HepG2 (cell line): ENCODE data around the gene IFIT5. TPM values are rescaled to one million over a fixed set of nuclear protein-coding genes. Genes with fewer than 3 reads are reported as not detected.

ENCODE experiments used
- ELF3 ChIP-seq: IDR thresholded peaks from 2 replicates; pipeline ENCODE4 v1.6.1; 2016; ENCODE audit warnings: missing genetic modification reagents, missing compliant biosample characterization
- HMG20B ChIP-seq: conservative IDR thresholded peaks from 2 replicates; pipeline ENCODE4 v1.6.1; 2016; ENCODE audit warnings: missing genetic modification reagents, missing compliant biosample characterization
- MIXL1 ChIP-seq: IDR thresholded peaks from 2 replicates; pipeline ENCODE4 v1.6.1; 2016
- PBX2 ChIP-seq: IDR thresholded peaks from 2 replicates; pipeline ENCODE4 v1.6.1; 2016; ENCODE audit warnings: control low read depth
- RBM22 ChIP-seq: fragments of 200-400 bp; formaldehyde crosslinking; optimal IDR thresholded peaks from 2 replicates; pipeline ENCODE3; 2017; ENCODE audit warnings: mild to moderate bottlenecking, low read length, moderate library complexity
- SETDB1 ChIP-seq: sonication (generic); formaldehyde crosslinking; IDR thresholded peaks from 2 replicates; pipeline ENCODE4 v1.5.1; 2020; ENCODE audit warnings: missing genetic modification reagents, mild to moderate bottlenecking, borderline replicate concordance
- SNAPC4 ChIP-seq: sonication (generic); formaldehyde crosslinking; IDR thresholded peaks from 2 replicates; pipeline ENCODE4 v1.4.0; 2020; ENCODE audit warnings: mild to moderate bottlenecking, missing genetic modification reagents
- SOX5 ChIP-seq: IDR thresholded peaks from 2 replicates; pipeline ENCODE4 v1.6.1; 2016; ENCODE audit warnings: borderline replicate concordance
- ZMYM2 ChIP-seq: sonication (generic); formaldehyde crosslinking; IDR thresholded peaks from 2 replicates; pipeline ENCODE4 v1.8.0; 2022; ENCODE audit warnings: mild to moderate bottlenecking, missing genetic modification reagents
- ZNF292 ChIP-seq: sonication (generic); formaldehyde crosslinking; IDR thresholded peaks from 2 replicates; pipeline ENCODE4 v1.8.1; 2022; ENCODE audit warnings: mild to moderate bottlenecking, low read depth, missing genetic modification reagents, borderline replicate concordance
- ZNF501 ChIP-seq: sonication (generic); formaldehyde crosslinking; IDR thresholded peaks from 2 replicates; pipeline ENCODE4 v1.5.1; 2020; ENCODE audit warnings: mild to moderate bottlenecking, moderate library complexity, missing genetic modification reagents
- ZNF512 ChIP-seq: sonication (generic); formaldehyde crosslinking; IDR thresholded peaks from 2 replicates; pipeline ENCODE4 v1.4.0; 2020; ENCODE audit warnings: mild to moderate bottlenecking, missing genetic modification reagents
- polyA plus RNA-seq, 8 experiments: library from polyadenylated mRNA; depleted of rRNA in 3 of 8; stranded (reverse) in 7 of 8; unstranded in 1 of 8; fragments of >200 nt; fragmentation: Illumina TruSeq in 4 of 8; extraction: Trizol in 4 of 8; gene quantifications; 2 replicates each; pipeline versions ENCODE4 v1.2.1 to v1.2.3, GENCODE V29; 2011 to 2016; ENCODE audit warnings: low read depth in 4 of 8, missing spikeins in 1 of 8, mixed read lengths in 1 of 8; ENCODE audit not compliant: insufficient read depth in 1 of 8
- total RNA-seq, 5 experiments: library from RNA; depleted of rRNA; stranded (reverse); fragments of >200 nt; fragmentation: Illumina TruSeq; extraction: Trizol; gene quantifications; 2 replicates each; pipeline ENCODE4 v1.2.3, GENCODE V29; 2016; ENCODE audit warnings: low read depth in 1 of 5
- TF ChIP-seq, protein P1 (sequence below): sonication (generic); formaldehyde crosslinking; IDR thresholded peaks from 2 replicates; pipeline ENCODE4 v1.5.0; 2020; ENCODE audit warnings: mild to moderate bottlenecking, missing genetic modification reagents, moderate library complexity
- TF ChIP-seq, protein P2 (sequence below): sonication (generic); formaldehyde crosslinking; IDR thresholded peaks from 2 replicates; pipeline ENCODE4 v1.4.0; 2020; ENCODE audit warnings: missing genetic modification reagents
- TF ChIP-seq, protein P3 (sequence below): sonication (generic); formaldehyde crosslinking; IDR thresholded peaks from 2 replicates; pipeline ENCODE4 v1.9.0; 2022; ENCODE audit warnings: low read depth, missing genetic modification reagents

Gene IFIT5
- total and polyA plus RNA-seq, 2 of the 13 experiments (the other 11 are each of a cell fraction or from before 2014, with no cell fraction given) = 2.2 to 8.3 TPM

DNA sequence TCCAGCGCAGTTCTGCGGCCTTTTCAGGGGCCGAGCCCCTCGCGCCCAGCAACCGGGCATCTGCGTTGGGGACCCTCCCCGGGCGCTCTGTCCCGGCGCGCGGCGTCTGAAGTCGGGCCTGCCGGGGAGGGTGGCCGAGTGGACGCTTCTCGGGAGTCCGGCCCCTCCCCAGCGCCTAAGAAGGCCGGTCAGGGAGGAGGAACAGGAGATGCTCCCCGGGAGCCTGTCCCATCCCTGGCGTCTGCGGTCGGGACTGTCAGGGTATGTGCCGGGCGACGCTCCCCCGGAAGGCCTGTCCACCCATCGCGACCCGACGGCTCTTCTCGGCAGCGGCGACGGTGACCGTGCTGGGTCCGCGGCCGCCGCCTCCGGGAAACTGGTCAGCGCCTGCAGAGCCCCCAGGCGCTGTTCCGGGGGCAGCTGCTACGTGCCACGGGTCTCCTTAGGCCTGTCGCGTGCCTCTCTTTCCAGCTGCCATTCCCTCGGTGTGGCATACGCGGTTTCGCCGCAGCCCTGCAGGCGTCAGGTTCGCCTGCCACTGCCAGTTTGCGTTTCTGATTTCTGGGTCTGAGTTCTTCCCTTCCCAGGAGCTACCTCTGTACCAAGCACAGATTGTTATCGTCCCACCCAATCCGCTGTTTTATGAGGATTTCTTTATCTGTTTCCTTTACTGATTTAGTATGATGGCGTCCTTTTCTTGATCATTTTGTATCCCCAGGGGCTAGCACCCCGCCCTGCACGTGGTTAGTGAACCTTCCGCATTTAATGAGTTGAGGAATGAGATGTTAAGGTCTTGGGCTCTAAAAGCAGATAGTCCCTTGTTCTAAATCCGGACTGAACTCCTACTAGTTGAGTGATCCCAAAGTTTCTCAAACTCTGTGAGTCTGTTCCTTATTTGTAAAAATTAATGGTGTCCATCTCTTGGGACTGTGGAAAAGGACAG, 782 bp downstream of the IFIT5 start (continued):
- TF ChIP-seq SETDB1 (CRISPR knock-in tag) (no peak), ZNF292 (CRISPR knock-in tag) (peak; percentile 89), ZMYM2 (peak; percentile 91), SNAPC4 (CRISPR knock-in tag) (no peak), RBM22 (no peak), SOX5 (CRISPR knock-in tag) (no peak), PBX2 (CRISPR knock-in tag) (no peak), ZNF512 (no peak), MIXL1 (CRISPR knock-in tag) (no peak), ELF3 (CRISPR knock-in tag) (0 out of 2 replicates have a peak, but pooled peaks have one; percentile 13), ZNF501 (CRISPR knock-in tag) (peak; percentile 81; the same call in 1 of the 2 replicates), HMG20B (CRISPR knock-in tag) (no peak)
- TF ChIP-seq, protein P1, sequence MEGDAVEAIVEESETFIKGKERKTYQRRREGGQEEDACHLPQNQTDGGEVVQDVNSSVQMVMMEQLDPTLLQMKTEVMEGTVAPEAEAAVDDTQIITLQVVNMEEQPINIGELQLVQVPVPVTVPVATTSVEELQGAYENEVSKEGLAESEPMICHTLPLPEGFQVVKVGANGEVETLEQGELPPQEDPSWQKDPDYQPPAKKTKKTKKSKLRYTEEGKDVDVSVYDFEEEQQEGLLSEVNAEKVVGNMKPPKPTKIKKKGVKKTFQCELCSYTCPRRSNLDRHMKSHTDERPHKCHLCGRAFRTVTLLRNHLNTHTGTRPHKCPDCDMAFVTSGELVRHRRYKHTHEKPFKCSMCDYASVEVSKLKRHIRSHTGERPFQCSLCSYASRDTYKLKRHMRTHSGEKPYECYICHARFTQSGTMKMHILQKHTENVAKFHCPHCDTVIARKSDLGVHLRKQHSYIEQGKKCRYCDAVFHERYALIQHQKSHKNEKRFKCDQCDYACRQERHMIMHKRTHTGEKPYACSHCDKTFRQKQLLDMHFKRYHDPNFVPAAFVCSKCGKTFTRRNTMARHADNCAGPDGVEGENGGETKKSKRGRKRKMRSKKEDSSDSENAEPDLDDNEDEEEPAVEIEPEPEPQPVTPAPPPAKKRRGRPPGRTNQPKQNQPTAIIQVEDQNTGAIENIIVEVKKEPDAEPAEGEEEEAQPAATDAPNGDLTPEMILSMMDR (CRISPR knock-in tag) = no peak; the same call in 1 of the 2 replicates
- TF ChIP-seq, protein P2, sequence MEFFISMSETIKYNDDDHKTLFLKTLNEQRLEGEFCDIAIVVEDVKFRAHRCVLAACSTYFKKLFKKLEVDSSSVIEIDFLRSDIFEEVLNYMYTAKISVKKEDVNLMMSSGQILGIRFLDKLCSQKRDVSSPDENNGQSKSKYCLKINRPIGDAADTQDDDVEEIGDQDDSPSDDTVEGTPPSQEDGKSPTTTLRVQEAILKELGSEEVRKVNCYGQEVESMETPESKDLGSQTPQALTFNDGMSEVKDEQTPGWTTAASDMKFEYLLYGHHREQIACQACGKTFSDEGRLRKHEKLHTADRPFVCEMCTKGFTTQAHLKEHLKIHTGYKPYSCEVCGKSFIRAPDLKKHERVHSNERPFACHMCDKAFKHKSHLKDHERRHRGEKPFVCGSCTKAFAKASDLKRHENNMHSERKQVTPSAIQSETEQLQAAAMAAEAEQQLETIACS (CRISPR knock-in tag) = no peak
- TF ChIP-seq, protein P3, sequence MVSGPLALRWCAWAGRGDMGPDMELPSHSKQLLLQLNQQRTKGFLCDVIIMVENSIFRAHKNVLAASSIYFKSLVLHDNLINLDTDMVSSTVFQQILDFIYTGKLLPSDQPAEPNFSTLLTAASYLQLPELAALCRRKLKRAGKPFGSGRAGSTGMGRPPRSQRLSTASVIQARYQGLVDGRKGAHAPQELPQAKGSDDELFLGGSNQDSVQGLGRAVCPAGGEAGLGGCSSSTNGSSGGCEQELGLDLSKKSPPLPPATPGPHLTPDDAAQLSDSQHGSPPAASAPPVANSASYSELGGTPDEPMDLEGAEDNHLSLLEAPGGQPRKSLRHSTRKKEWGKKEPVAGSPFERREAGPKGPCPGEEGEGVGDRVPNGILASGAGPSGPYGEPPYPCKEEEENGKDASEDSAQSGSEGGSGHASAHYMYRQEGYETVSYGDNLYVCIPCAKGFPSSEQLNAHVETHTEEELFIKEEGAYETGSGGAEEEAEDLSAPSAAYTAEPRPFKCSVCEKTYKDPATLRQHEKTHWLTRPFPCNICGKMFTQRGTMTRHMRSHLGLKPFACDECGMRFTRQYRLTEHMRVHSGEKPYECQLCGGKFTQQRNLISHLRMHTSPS = 0 out of 2 replicates have a peak, but pooled peaks have one; percentile 39
